IMR-90 (cell line): ENCODE measurements around the gene PTPRN2.

ENCODE experiments used
- CEBPB ChIP-seq: IDR thresholded peaks from 2 replicates; pipeline ENCODE4 v1.6.1; 2012; ENCODE audit warnings: low read depth, low read length, improper control_type of control experiment
- CTCF ChIP-seq: conservative IDR thresholded peaks from 2 replicates; pipeline ENCODE4 v1.5.1; 2012; ENCODE audit warnings: mild to moderate bottlenecking, low read depth, low read length, improper control_type of control experiment
- MAFK ChIP-seq: IDR thresholded peaks from 2 replicates; pipeline ENCODE4 v1.6.1; 2012; ENCODE audit warnings: low read depth, low read length, improper control_type of control experiment
- NFE2L2 ChIP-seq: fragments of 150-350 bp; IDR thresholded peaks from 2 replicates; pipeline ENCODE4 v1.6.1; 2016; ENCODE audit warnings: low read depth, mild to moderate bottlenecking, low read length
- POLR2A ChIP-seq: IDR thresholded peaks from 2 replicates; pipeline ENCODE4 v1.6.1; 2012; ENCODE audit warnings: mild to moderate bottlenecking, low read depth, low read length
- RAD21 ChIP-seq: IDR thresholded peaks from 2 replicates; pipeline ENCODE4 v1.6.1; 2012; ENCODE audit warnings: low read length, improper control_type of control experiment
- RCOR1 ChIP-seq: IDR thresholded peaks from 2 replicates; pipeline ENCODE4 v1.6.1; 2012; ENCODE audit warnings: mild to moderate bottlenecking, low read length, improper control_type of control experiment; ENCODE audit not compliant: insufficient replicate concordance
- RFX5 ChIP-seq: IDR thresholded peaks from 2 replicates; pipeline ENCODE4 v1.8.0; 2012; ENCODE audit warnings: low read depth, mild to moderate bottlenecking, low read length, moderate library complexity
- SMC3 ChIP-seq: fragments of 150-350 bp; IDR thresholded peaks from 2 replicates; pipeline ENCODE4 v1.6.1; 2016; ENCODE audit warnings: low read depth, mild to moderate bottlenecking, antibody characterized with exemption, low read length, moderate library complexity
- TF ChIP-seq, protein P1 (sequence below): fragments of 150-350 bp; IDR thresholded peaks from 2 replicates; pipeline ENCODE4 v1.6.1; 2017; ENCODE audit warnings: mild to moderate bottlenecking, antibody characterized with exemption, low read length, low read depth

- no peak for TF ChIP-seq CTCF
- TF ChIP-seq NFE2L2 = no peak
- no peak for TF ChIP-seq POLR2A
- no peak for TF ChIP-seq CEBPB
- TF ChIP-seq, protein P1, sequence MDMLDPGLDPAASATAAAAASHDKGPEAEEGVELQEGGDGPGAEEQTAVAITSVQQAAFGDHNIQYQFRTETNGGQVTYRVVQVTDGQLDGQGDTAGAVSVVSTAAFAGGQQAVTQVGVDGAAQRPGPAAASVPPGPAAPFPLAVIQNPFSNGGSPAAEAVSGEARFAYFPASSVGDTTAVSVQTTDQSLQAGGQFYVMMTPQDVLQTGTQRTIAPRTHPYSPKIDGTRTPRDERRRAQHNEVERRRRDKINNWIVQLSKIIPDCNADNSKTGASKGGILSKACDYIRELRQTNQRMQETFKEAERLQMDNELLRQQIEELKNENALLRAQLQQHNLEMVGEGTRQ = no peak
- TF ChIP-seq RAD21 = no peak
- no peak for TF ChIP-seq SMC3
- TF ChIP-seq MAFK = no peak
- TF ChIP-seq RFX5 = no peak
- TF ChIP-seq RCOR1 = no peak
These were observed 70.1 kb downstream of the PTPRN2 start for GRCh38 chr7:158517571-158517970.
